K562 (cell line): ENCODE data around the gene PSMA2. TPM values are rescaled to one million over a fixed set of nuclear protein-coding genes. Genes with fewer than 3 reads are reported as not detected.

ENCODE experiments used
- ATAC-seq: fragments of 200-7000 bp; cut with Tn5 transposase; 3 replicates; pipeline ENCODE4 v1.9.1; 2020; ENCODE audit warnings: moderate library complexity
- BruUV-seq: library from RNA; stranded (reverse); fragments of 400-500 nt; replicated peaks from 2 replicates; lab custom pipeline; 2021; lab: Mats Ljungman, UMichigan
- CTCF ChIA-PET: fragments of 300-600 bp; formaldehyde crosslinking; extraction: SDS; loops from one replicate; lab custom pipeline; 2021; ENCODE audit warnings: low intra/inter-chr PET ratio; lab: Yijun Ruan, JAX
- POLR2A ChIA-PET: fragments of 300-600, 350-650 bp; sonication (Branson Sonifier 250); formaldehyde crosslinking; extraction: SDS; loops from one replicate; lab custom pipeline; 2021; ENCODE audit warnings: antibody characterized with exemption, inconsistent platforms; lab: Yijun Ruan, JAX
- DNase-seq, 4 experiments: peaks; one replicate each; pipeline versions ENCODE4 v3.0.0 to v3.0.0-alpha.2; 2011 to 2018; ENCODE audit warnings: low spot score in 3 of 4, mixed read lengths in 3 of 4; ENCODE audit errors: extremely low read depth in 1 of 4
- FAIRE-seq: peaks from 2 replicates; lab custom pipeline; 2011; peaks lifted over from hg19 to GRCh38; lab: Jason Lieb, UNC
- H2AFZ ChIP-seq: 2 replicates; pipeline ENCODE4 v1.6.0; 2011; ENCODE audit warnings: low read depth, low read length, control low read depth, inconsistent platforms
- H3K27ac ChIP-seq: fragments of 200-600 bp; 3 replicates; pipeline ENCODE4 v1.8.0; 2011; ENCODE audit warnings: low read depth, mild to moderate bottlenecking, control low read depth, inconsistent platforms, low read length, moderate library complexity, mixed read lengths; ENCODE audit errors: extremely low read depth
- H3K27me3 ChIP-seq, 2 experiments: fragments of 300-600 bp in 1 of 2; 2 replicates in 1 of 2; 3 replicates in 1 of 2; pipeline versions ENCODE4 v1.6.0 to v1.8.0; 2011; ENCODE audit warnings: inconsistent platforms in 2 of 2, low read length in 2 of 2, mild to moderate bottlenecking in 1 of 2, mixed read lengths in 1 of 2, moderate library complexity in 1 of 2; ENCODE audit not compliant: control insufficient read depth in 2 of 2, insufficient read depth in 2 of 2
- H3K36me3 ChIP-seq: fragments of 300-600 bp; 3 replicates; pipeline ENCODE4 v1.8.0; 2011; ENCODE audit warnings: mild to moderate bottlenecking, low read length, inconsistent platforms; ENCODE audit not compliant: control insufficient read depth, insufficient read depth
- H3K4me1 ChIP-seq, 2 experiments: fragments of 200-600 bp in 1 of 2; replicated peaks in 1 of 2; 2 replicates in 1 of 2; 3 replicates in 1 of 2; pipeline versions ENCODE4 v1.5.1 to v1.8.0; 2011; ENCODE audit warnings: inconsistent platforms in 2 of 2, low read length in 2 of 2, mild to moderate bottlenecking in 1 of 2, mixed read lengths in 1 of 2, moderate library complexity in 1 of 2; ENCODE audit not compliant: control insufficient read depth in 2 of 2, insufficient read depth in 2 of 2
- H3K4me2 ChIP-seq: 2 replicates; pipeline ENCODE4 v1.6.1; 2011; ENCODE audit warnings: low read length, control low read depth, inconsistent platforms, mixed read lengths; ENCODE audit not compliant: insufficient read depth
- H3K4me3 ChIP-seq: fragments of 200-600 bp; sonication (generic), shearing (Covaris generic); 2 replicates; pipeline ENCODE4 v1.5.1; 2016; ENCODE audit warnings: control low read depth, inconsistent platforms
- H3K79me2 ChIP-seq: fragments of 200-600 bp; 3 replicates; pipeline ENCODE4 v1.8.0; 2011; ENCODE audit warnings: low read length, inconsistent platforms; ENCODE audit not compliant: control insufficient read depth, insufficient read depth
- H3K9ac ChIP-seq, 2 experiments: 2 replicates each; pipeline versions ENCODE4 v1.6.0 to v1.6.1; 2011; ENCODE audit warnings: low read depth in 2 of 2, low read length in 2 of 2, control low read depth in 1 of 2, inconsistent platforms in 1 of 2, mild to moderate bottlenecking in 1 of 2, mixed read lengths in 1 of 2; ENCODE audit not compliant: insufficient read depth in 1 of 2
- H3K9me1 ChIP-seq: one replicate; pipeline ENCODE4 v1.6.0; 2011; ENCODE audit warnings: inconsistent platforms, mild to moderate bottlenecking, low read length, moderate library complexity; ENCODE audit not compliant: control insufficient read depth, insufficient read depth
- H3K9me3 ChIP-seq: replicated peaks from 2 replicates; pipeline ENCODE4 v1.5.1; 2011; ENCODE audit warnings: low read depth, low read length, inconsistent platforms; ENCODE audit not compliant: control insufficient read depth, insufficient read depth
- H4K20me1 ChIP-seq: replicated peaks from 2 replicates; pipeline ENCODE4 v1.6.1; 2011; ENCODE audit warnings: low read length, inconsistent platforms, mixed read lengths; ENCODE audit not compliant: control insufficient read depth, insufficient read depth
- ARID1B ChIP-seq: fragments of 450-650 bp; IDR thresholded peaks from 2 replicates; pipeline ENCODE4 v1.6.1; 2016; ENCODE audit warnings: antibody characterized with exemption, mild to moderate bottlenecking, inconsistent platforms
- EWSR1 ChIP-seq: fragments of 450-650 bp; IDR thresholded peaks from 2 replicates; pipeline ENCODE4 v1.6.1; 2018; ENCODE audit warnings: borderline replicate concordance, mild to moderate bottlenecking, low read depth, moderate library complexity; ENCODE audit not compliant: partially characterized antibody
- MTA1 ChIP-seq: fragments of 450-650 bp; IDR thresholded peaks from 2 replicates; pipeline ENCODE4 v1.6.1; 2017; ENCODE audit warnings: borderline replicate concordance
- MYBL2 ChIP-seq, 2 experiments: fragments of 450-650 bp in 1 of 2; sonication (generic) in 1 of 2; formaldehyde crosslinking in 1 of 2; IDR thresholded peaks; 2 replicates each; pipeline versions ENCODE4 v1.6.1 to v1.8.1; 2017 to 2022; ENCODE audit warnings: borderline replicate concordance in 1 of 2, inconsistent platforms in 1 of 2, low read depth in 1 of 2, mild to moderate bottlenecking in 1 of 2, missing genetic modification reagents in 1 of 2, moderate library complexity in 1 of 2
- PML ChIP-seq: IDR thresholded peaks from 2 replicates; pipeline ENCODE4 v1.6.1; 2012; ENCODE audit warnings: low read length, inconsistent platforms
- POLR2H ChIP-seq: IDR thresholded peaks from 2 replicates; pipeline ENCODE4 v1.6.1; 2016; ENCODE audit warnings: missing genetic modification characterization, low read depth, mild to moderate bottlenecking, control low read depth, missing compliant biosample characterization, moderate library complexity
- POLR3A ChIP-seq: IDR thresholded peaks from 2 replicates; pipeline ENCODE4 v1.6.1; 2011; ENCODE audit warnings: borderline replicate concordance, mild to moderate bottlenecking, moderate library complexity; ENCODE audit not compliant: insufficient read length, insufficient read depth; ENCODE audit errors: extremely low read depth
- PURB ChIP-seq: sonication (generic); formaldehyde crosslinking; IDR thresholded peaks from 2 replicates; pipeline ENCODE4 v1.9.0; 2021; ENCODE audit warnings: low read depth, mild to moderate bottlenecking, missing genetic modification reagents
- SIX5 ChIP-seq, 2 experiments: IDR thresholded peaks; 2 replicates each; pipeline ENCODE4 v1.6.1; 2011; ENCODE audit warnings: low read length in 2 of 2, borderline replicate concordance in 1 of 2, low read depth in 1 of 2, mild to moderate bottlenecking in 1 of 2, moderate library complexity in 1 of 2; ENCODE audit not compliant: insufficient read depth in 1 of 2
- SRSF3 ChIP-seq: fragments of 200-400 bp; formaldehyde crosslinking; IDR thresholded peaks from 2 replicates; pipeline ENCODE4 v1.6.1; 2016; ENCODE audit warnings: mild to moderate bottlenecking, low read length, moderate library complexity; ENCODE audit not compliant: insufficient read depth
- ZFX ChIP-seq: sonication (generic); formaldehyde crosslinking; IDR thresholded peaks from 2 replicates; pipeline ENCODE4 v1.8.0; 2022; ENCODE audit warnings: mild to moderate bottlenecking, missing genetic modification reagents, moderate library complexity
- ZNF12 ChIP-seq: sonication (generic); formaldehyde crosslinking; IDR thresholded peaks from 2 replicates; pipeline ENCODE4 v1.4.0; 2020; ENCODE audit warnings: mild to moderate bottlenecking, missing genetic modification reagents
- ZNF146 ChIP-seq: IDR thresholded peaks from one replicate; pipeline ENCODE4 v1.6.1; 2018; ENCODE audit warnings: missing compliant biosample characterization; ENCODE audit not compliant: unreplicated experiment
- ZNF274 ChIP-seq: IDR thresholded peaks from 2 replicates; pipeline ENCODE4 v1.6.1; 2011; ENCODE audit warnings: low read depth, mild to moderate bottlenecking, low read length, moderate library complexity, borderline replicate concordance
- ZNF778 ChIP-seq: fragments of 450-650 bp; formaldehyde crosslinking; IDR thresholded peaks from 2 replicates; pipeline ENCODE4 v1.4.0; 2020; ENCODE audit warnings: mild to moderate bottlenecking, moderate library complexity
- WGBS: fragments of 100-300 bp; shearing (Covaris generic); methylation state at CpG from one replicate; pipeline ENCODE4 v1.1.6; 2016; ENCODE audit warnings: low coverage, mixed read lengths; ENCODE audit not compliant: insufficient coverage; ENCODE audit errors: missing lambda C conversion rate; 5-methylcytosine and 5-hydroxymethylcytosine counted together
- in situ Hi-C: fragments of 300-500 bp; cut with MboI; formaldehyde crosslinking; loops from 4 replicates; pipeline ENCODE4 v1.15.0; 2018; ENCODE audit warnings: inconsistent platforms, mixed read lengths
- intact Hi-C: fragments of 100-400 bp; cut with micrococcal nuclease; formaldehyde crosslinking; loops from 2 replicates; pipeline ENCODE4 v1.14.2; 2022
- polyA plus RNA-seq, 8 experiments: library from polyadenylated mRNA; depleted of rRNA in 4 of 8; stranded (reverse) in 5 of 8; unstranded in 3 of 8; fragments of >200 nt; fragmentation: Nextera tagmentation in 2 of 8; fragmentation: Illumina TruSeq in 1 of 8; extraction: Ambion mirVana in 2 of 8; extraction: Trizol in 1 of 8; gene quantifications; 2 replicates each; pipeline versions ENCODE4 v1.2.1 to v1.2.3, GENCODE V29; 2011 to 2014; ENCODE audit warnings: inconsistent platforms in 1 of 8, missing spikeins in 1 of 8
- total RNA-seq, 7 experiments: library from RNA; depleted of rRNA in 6 of 7; stranded (reverse); fragments of >200 nt in 6 of 7; fragmentation: Illumina TruSeq in 2 of 7; extraction: Trizol in 2 of 7; gene quantifications; 2 replicates each; pipeline versions ENCODE4 v1.2.1 to v1.2.3, GENCODE V29; 2011 to 2021; ENCODE audit warnings: low replicate concordance in 1 of 7
- TF ChIP-seq, protein P1 (sequence below), 3 experiments: fragments of 200-800 bp in 1 of 3; sonication (Bioruptor generic) in 1 of 3; sonication (generic) in 1 of 3; formaldehyde crosslinking in 1 of 3; IDR thresholded peaks; 2 replicates each; pipeline versions ENCODE4 v1.6.1 to v1.8.0; 2016 to 2022; ENCODE audit warnings: mild to moderate bottlenecking in 2 of 3, missing compliant biosample characterization in 2 of 3, missing genetic modification characterization in 2 of 3, missing genetic modification reagents in 1 of 3
- TF ChIP-seq, protein P2 (sequence below): sonication (generic); formaldehyde crosslinking; IDR thresholded peaks from 2 replicates; pipeline ENCODE4 v1.8.1; 2022; ENCODE audit warnings: missing genetic modification reagents

The PSMA2 gene
- total and polyA plus RNA-seq, 9 of the 15 experiments (the other 6 are each of a cell fraction or from before 2014, with no cell fraction given) = 91.7 to 1,070 (median 213) TPM

DNA sequence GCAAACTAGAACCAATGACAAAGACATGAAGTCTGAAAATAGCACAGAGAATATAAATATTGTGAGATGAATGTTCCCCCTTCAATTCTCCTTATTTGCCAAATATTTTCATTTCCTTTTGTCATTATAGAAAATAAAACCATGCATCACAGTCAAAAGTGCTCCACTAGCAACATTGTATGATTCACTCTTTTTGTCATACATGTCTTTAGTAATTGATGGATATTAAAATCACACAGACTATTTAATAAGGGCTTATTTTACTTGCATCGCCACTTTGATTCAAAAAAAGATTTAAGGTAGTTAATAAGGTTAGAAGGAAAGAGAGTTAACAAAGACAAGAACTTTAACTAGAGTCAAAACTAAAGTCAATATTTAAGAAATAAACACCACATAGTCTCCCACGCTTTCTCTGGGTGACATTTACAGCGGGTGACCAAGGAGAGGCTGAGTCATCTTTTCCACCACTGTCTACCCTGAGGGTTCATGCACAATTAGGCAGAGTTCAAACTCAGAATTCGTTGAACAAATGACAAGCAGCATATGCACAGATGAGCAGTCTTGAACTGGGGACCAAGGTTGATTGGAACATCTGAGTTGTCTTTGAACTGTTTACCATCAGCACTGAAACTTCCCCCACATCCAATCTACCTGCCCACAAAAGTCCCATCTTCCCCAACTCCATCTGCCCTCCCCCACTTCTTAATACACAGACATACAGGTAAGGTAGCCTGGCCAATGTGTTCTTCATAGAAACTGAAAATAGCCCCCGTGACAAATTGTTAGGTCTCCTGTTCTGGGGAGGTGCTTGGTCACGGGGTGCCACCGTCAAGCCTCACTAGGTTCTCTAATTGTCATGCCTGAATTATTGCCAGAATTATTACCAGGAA lies 62.6 kb downstream of the PSMA2 start:
- peak; percentile 18 to 47 (median 22) for DNase-seq
- intact Hi-C loops = no loop called here
- Histone ChIP-seq H2AFZ (no peak overlapping the region), H3K36me3 (no peaks in the 10 kb centered on the region), H3K9me1 (no peaks in the 10 kb centered on the region), H4K20me1 (no peaks in the 10 kb centered on the region), H3K9me3 (no peaks in the 10 kb centered on the region), H3K27me3 (no peaks in the 10 kb centered on the region), H3K4me1 (peaks cover 0 to 7% of the 10 kb centered on the region in 2 experiments; a peak in 3 of 5 replicates), H3K27ac (no peak overlapping the region), H3K9ac (no peak overlapping the region), H3K4me3 (no peak overlapping the region), H3K79me2 (no peaks in the 10 kb centered on the region), H3K4me2 (no peak overlapping the region)
- WGBS = 5% methylated on average over 7 of the region's 7 CpGs
- in situ Hi-C loops = no loop called here
- CTCF ChIA-PET = interaction anchor here (0.6 kb wide), 1 partner anchor 16 kb away, joined by 4 read pairs; no protein-coding TSS in a partner anchor
- peak; percentile 81 for FAIRE-seq
- ATAC-seq = peak; percentile 40; the same call in 1 of the 3 replicates
- POLR2A ChIA-PET = interaction anchor here (0.7 kb wide), 2 partner anchors 15 to 103 kb away, joined by 3 to 4 read pairs; no protein-coding TSS in a partner anchor
- BruUV-seq = no TSS peak
- TF ChIP-seq PML (no peak), PURB (CRISPR knock-in tag) (no peak), ZFX (CRISPR knock-in tag) (no peak), ZNF12 (CRISPR knock-in tag) (no peak), ZNF146 (CRISPR knock-in tag) (no peak), MTA1 (no peak), ZNF274 (no peak), POLR2H (tag) (no peak), MYBL2 (IDR thresholded peaks at IDR 0.05; ENCODE audit: low read depth) (no peak), MYBL2 (CRISPR knock-in tag; IDR thresholded peaks at IDR 0.05; ENCODE audit: borderline replicate concordance) (no peak), ZNF778 (CRISPR knock-in tag) (no peak), SRSF3 (no peak), POLR3A (no peak), ARID1B (peak; percentile 56), SIX5 (IDR thresholded peaks at IDR 0.05; ENCODE audit: borderline replicate concordance in 1 of 2, insufficient read depth in 1 of 2, low read depth in 1 of 2, low read length in 2 of 2) (no peak), EWSR1 (no peak)
- TF ChIP-seq, protein P1, sequence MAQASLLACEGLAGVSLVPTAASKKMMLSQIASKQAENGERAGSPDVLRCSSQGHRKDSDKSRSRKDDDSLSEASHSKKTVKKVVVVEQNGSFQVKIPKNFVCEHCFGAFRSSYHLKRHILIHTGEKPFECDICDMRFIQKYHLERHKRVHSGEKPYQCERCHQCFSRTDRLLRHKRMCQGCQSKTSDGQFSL (CRISPR knock-in tag; IDR thresholded peaks at IDR 0.05) = no peak
- TF ChIP-seq, protein P1 (tag; IDR thresholded peaks at IDR 0.05) = no peak
- TF ChIP-seq, protein P2, sequence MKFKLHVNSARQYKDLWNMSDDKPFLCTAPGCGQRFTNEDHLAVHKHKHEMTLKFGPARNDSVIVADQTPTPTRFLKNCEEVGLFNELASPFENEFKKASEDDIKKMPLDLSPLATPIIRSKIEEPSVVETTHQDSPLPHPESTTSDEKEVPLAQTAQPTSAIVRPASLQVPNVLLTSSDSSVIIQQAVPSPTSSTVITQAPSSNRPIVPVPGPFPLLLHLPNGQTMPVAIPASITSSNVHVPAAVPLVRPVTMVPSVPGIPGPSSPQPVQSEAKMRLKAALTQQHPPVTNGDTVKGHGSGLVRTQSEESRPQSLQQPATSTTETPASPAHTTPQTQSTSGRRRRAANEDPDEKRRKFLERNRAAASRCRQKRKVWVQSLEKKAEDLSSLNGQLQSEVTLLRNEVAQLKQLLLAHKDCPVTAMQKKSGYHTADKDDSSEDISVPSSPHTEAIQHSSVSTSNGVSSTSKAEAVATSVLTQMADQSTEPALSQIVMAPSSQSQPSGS (CRISPR knock-in tag) = no peak
